ENCODE results near the gene WDFY3.
"Not testable (repeated sequence)": the region's sequence is repeated elsewhere in the genome, so short reads cannot be mapped to it uniquely, and the experiment has no call there.

WDFY3 gene

DNA sequence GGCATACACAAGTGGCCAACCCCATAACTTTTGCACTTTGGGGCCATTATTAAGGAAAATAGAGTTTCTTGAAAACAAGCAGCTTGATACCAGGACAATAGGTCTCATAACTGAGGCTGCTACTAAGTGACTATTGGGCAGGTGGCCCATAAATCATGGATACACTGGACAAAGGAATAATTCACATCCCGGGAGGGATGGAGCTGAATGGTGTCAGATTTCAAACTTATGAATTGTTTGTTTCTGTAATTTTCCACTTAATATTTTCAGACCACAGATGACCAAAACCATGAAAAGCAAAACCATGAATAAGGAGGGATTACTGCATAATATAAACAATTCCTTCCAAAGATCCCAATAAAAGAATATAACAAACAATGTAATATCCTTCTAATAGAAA, 114.4 kb downstream of the WDFY3 start:
- DNase-seq = no peak

DNA sequence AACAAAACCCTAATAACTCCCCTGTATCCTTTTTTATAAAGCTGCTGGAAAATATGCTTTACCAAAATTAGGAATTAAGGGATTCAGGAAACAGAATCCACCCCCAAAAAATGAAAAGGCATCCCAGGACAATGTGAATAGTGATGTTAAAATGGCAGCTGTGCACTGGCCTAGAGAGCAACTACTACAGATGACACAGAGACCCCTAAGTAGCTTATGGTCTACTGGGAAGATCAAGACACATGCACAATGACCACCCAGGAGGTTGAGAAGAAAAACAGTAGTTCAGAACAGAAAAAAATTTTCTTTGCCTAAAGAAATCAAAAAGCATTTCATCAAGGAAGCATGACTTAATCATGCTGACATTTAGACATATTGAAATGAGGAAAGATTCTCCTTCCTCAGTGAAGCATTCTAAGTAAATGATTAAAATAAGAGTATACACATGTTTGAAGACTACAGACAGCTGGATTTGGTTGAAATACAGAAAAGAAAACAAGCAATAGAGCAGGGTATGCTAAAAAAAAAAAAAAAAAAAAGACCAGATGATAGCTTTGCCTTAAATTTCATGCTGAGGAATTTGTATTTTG, 117.3 kb downstream of the WDFY3 start:
- no peak for DNase-seq

DNA sequence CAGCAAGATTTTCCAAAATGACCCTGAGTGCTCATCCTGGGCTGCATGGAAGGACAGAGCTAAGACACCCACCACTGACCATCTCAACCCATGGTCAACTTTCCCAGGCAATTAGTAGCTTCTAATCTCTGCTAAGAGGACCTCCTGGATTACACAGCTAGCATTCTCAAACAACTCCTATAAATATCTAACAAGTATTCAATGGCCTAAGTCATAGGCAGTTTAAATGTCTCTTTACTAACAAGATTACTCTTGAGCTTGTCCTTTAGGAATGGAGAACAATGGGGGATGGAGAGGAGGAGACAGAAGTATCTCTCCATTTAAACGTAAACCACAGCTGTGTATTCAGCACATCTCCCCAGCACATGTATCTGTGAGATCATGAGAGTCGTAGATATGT, 118.1 kb downstream of the WDFY3 start:
- no peak for DNase-seq

GRCh38 chr4:84847978-84848377, 118.5 kb downstream of the WDFY3 start:
- DNase-seq = no peak

DNA sequence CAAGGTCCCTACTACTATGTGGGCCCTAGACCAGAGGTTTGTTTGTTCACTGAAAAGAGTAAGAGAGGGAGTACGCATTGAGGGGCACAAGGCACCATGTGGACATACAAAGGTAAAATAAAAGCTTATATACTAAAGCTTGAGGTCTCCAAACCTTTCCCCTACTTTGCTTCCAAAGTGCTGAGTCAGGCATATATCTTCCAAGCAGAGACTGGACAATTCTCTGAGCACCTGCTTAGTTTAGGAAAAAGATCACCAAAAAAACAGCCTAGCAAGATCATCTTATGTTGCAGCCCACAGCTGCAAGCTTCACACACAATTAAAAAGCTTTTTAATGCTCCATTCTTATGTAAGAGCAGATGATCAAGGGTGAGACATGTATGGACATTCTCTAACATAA, 119.5 kb downstream of the WDFY3 start:
- DNase-seq = no peak

DNA sequence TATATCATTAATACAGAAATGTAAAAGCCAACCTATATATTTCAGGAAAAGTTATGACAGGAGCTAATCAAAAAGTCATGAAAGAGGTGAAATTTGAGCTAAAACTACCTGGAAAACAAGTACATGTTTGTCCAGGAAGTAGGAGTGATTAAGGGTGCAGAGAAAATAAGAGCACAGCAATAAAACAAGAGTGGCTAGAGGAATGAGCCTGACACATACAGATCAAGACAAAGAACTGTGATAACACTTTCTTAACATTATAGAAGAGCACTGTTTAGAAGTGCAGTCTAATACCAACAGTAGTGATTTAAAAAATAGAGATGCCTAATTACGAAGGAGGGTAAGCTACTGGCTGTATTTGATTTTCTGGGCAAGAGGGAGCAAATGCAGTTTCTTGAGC, 125.1 kb downstream of the WDFY3 start:
- no peak for DNase-seq

- no peak for DNase-seq
Measured at GRCh38 chr4:84837751-84838150, 128.7 kb downstream of the WDFY3 start.

- not testable (repeated sequence) for DNase-seq
Measured at GRCh38 chr4:84829633-84830032, 136.9 kb downstream of the WDFY3 start.

GRCh38 chr4:84826681-84827080, 139.8 kb downstream of the WDFY3 start:
- no peak for DNase-seq

DNA sequence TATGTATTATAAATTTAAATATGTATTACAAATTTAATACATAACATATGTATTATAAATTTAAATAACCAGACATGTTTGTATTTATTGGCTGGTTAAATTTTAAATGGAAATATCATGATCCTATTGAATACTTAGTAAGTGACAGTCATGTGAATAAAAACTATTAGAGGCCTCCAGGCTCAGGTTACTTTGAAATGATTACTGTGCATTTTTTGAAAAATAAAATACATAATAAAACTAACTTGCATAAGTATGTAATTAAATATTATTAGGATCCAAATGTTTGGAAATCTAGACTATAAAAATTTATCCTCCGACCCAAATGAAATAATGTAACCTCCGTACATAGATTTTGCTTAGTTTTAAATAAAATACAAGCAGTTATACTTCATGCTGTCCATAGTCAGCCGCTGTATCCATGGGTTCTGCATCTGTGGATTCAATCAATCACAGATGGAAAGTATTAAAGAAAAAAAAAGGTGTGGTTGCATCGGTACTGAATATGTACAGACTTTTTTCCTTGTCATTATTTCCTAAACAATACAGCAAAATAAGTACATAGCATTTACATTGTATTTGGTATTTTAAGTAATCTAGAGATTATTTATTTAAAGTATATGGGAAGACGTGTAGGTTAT, 140.7 kb downstream of the WDFY3 start:
- DNase-seq = no peak

- DNase-seq = no peak
Measured at GRCh38 chr4:84821064-84821463, 145.4 kb downstream of the WDFY3 start.

DNA sequence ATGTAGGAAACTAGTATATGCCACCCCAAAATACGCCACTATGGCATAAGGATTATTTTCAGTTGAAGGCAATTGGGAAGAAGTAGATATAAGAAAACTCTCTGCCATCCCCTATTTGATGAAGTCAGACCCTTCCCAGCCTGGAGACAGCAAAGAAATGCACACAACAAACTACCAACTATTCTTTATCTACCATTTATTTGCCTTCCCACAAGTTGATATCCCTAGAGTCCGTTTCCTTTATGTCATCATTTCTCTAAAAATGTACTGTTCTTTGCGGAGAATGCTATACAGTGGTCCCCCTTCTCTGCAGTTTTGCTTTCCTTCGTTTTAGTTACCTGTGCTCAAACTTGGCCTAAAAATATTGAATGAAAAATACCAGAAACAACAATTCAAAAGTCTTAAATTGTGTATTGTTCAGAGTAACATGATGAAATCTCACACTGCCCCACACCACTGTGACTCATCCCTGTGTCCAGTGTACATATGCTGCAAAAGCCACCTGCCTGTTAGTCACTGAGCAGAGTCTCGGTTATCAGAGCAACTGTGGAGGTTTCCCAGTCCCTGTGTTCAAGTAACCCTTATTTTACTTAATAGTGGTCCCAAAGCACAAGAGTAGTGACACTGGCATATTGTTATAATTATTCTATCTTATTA, 152.3 kb downstream of the WDFY3 start:
- DNase-seq = no peak

- no peak for DNase-seq
Measured at GRCh38 chr4:84809946-84810345, 156.5 kb downstream of the WDFY3 start.

GRCh38 chr4:84808332-84808731, 158.2 kb downstream of the WDFY3 start:
- no peak for DNase-seq

GRCh38 chr4:84806541-84806940, 159.9 kb downstream of the WDFY3 start:
- DNase-seq = not testable (repeated sequence)

DNA sequence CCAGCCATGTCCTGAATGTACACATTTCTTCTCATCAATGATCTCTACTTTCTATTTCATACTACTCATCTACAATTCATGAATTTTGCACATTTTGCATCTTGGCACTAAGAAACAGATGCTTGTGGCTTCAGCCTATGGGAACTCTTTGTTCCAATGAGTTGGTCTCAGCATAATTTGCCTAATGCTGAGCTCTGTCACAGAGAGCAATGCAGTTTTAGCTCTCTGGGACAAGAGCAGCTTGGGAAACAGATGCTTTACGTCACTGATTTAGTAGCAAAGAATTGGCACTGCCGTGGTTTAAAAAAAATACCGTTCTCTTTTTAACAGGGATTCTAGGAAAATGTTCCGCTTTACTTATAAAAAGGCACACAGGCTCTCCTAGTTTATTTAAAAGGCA, 162.4 kb downstream of the WDFY3 start:
- no peak for DNase-seq

DNA sequence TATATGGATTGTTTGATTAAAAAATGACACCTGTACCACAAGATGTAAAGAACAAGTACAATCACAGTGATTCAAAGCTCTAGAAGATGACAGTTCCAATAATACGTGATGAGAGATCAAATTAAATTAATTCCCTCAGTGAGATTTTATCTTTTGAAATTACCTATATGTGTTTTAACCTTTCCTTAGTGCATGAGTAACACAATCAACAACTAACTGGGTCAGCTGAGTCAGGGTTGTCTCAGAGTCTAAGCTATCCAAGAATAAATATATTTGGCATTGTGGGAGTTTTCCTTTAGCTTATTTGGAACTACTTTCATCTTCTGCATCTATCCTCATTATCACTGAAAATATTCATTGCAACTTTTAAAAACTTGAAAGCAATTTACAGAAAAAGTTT, 162.8 kb downstream of the WDFY3 start:
- no peak for DNase-seq

GRCh38 chr4:84803116-84803515, 163.4 kb downstream of the WDFY3 start:
- DNase-seq = no peak

DNA sequence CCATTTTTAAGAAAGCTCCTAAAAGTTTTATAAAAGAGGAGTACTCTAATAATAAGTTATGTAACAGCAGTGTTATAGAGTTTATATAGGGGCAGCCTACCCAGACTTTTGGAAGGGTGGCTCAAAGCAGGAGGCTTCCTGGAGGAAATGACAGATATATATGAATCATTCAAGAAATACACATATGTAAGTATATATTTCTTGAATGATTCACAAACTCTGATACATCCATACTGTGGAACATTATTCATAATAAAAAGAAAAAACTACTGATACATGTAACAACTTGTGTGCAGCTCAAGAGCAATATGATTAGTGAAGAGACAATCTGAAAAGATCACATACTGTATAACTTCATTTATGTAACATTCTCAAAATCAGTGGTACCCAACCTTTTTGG, 166.2 kb downstream of the WDFY3 start:
- no peak for DNase-seq

DNA sequence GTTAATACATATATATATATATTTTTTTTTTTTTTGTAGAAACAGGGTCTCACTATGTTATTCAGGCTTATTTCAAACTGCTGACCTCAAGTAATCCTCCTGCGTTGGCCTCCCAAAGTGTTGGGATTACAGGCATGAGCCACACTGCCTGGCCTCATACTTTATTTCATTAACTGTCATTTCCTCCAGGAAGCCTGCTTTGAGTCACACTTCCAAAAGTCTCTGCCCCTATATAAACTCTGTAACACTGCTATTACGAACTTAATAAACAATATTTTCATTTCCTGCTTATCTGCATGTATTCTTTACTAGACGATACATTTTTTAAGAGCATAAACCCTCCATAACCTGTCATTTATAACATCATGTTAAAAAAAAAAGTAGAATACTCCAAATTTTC, 167.2 kb downstream of the WDFY3 start:
- no peak for DNase-seq

DNA sequence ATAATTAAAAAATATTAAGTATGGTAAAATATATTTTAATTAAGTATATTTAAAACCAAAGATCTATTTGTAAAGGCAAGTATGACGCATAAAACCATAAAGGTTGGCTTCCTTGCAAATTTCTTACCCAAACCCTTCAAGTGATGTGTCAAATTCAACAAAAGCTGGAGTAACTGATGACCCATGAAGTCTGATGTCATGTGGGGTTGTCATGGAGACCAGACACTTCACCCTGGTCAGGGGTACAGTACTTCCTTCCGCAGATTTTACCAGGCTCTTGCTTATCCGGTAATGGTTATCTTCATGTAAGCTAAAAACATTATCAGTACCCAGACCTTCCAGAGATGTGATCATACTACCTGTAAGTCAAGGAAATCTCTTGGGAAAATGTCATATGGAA, 170.1 kb downstream of the WDFY3 start:
- DNase-seq = no peak

DNA sequence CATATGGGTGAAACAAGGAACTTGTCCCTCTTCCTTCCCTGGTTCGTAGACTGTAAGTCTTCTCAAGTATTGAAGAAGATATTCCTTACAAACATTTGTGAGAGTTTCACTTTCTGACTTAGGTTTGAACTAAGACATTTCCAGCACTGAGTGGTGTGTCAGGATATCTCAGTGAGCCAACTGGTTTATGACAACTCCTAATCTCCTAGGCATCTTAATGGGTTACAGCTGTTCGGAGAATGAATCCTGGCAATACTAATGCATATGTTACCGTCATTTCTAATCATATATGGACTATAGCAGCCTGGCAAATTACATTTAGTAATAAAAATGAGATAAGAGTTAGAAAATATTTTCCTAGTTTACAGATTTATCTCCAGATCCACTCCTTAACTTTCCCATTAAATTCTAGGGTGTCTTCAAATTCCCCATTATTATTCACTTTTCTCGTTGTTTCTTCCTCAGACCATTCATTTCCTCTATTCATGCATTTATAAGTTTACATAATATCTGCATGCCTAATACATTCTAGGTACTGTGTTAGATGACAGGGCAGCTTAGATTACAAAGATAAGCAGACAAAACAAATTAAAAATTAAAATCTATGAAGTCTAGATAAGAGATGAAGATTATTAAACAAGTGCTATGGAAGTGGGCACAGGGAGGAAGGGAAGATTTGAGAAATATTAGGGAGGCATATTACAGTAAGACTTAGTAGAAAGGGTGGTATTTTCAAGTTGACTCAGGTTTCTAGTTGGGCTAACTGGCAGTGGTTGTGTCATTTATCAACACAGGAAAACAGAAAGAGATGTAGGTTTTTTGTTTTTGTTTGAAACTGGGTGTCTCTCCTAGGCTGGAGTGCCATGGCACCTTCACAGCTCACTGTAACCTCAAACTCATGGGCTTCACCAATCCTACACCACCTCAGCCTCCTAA, 173.9 kb downstream of the WDFY3 start:
- no peak for DNase-seq

GRCh38 chr4:84790769-84791565, 175.5 kb downstream of the WDFY3 start:
- no peak for DNase-seq
